ENCODE results near the gene AHCYL2. TPM values are rescaled to one million over a fixed set of nuclear protein-coding genes. Genes with fewer than 3 reads are reported as not detected.
"Not testable (repeated sequence)": the region's sequence is repeated elsewhere in the genome, so short reads cannot be mapped to it uniquely, and the experiment has no call there.

Gene AHCYL2
- total RNA-seq, 2 donors from 2014 or later, result 28.3 to 31.4 TPM

GRCh38 chr7:129470411-129470810 is 245.6 kb downstream of the AHCYL2 start:
- DNase-seq (ENCODE audit: low spot score), result no peak
- Histone ChIP-seq H3K27me3 (replicated peaks; ENCODE audit: insufficient read depth) (no peaks in the 10 kb centered on the region), H3K9me3 (no peaks in the 10 kb centered on the region), H3K4me3 (no peak overlapping the region), H3K36me3 (no peaks in the 10 kb centered on the region), H3K4me1 (ENCODE audit: control insufficient read depth in 1 of 2, low read depth in 2 of 2) (no peaks in the 10 kb centered on the region), H3K27ac (no peak overlapping the region)
- no peak for TF ChIP-seq CTCF (IDR thresholded peaks at IDR 0.05)
- no peak for ATAC-seq (ENCODE audit: insufficient number of reproducible peaks, low FRiP score, low read depth)

GRCh38 chr7:129471402-129471827 is 246.6 kb downstream of the AHCYL2 start:
- DNase-seq (ENCODE audit: low spot score), result no peak
- Histone ChIP-seq H3K4me3 (no peak overlapping the region), H3K27ac (no peak overlapping the region), H3K27me3 (replicated peaks; ENCODE audit: insufficient read depth) (no peaks in the 10 kb centered on the region), H3K9me3 (no peaks in the 10 kb centered on the region), H3K4me1 (ENCODE audit: control insufficient read depth in 1 of 2, low read depth in 2 of 2) (no peaks in the 10 kb centered on the region), H3K36me3 (no peaks in the 10 kb centered on the region)
- no peak for TF ChIP-seq CTCF (IDR thresholded peaks at IDR 0.05)
- ATAC-seq (ENCODE audit: insufficient number of reproducible peaks, low FRiP score, low read depth), result no peak

- H3K4me3 ChIP-seq; DNase-seq (ENCODE audit: low spot score); H3K27ac ChIP-seq; H3K27me3 ChIP-seq (replicated peaks; ENCODE audit: insufficient read depth); H3K9me3 ChIP-seq; ATAC-seq (ENCODE audit: insufficient number of reproducible peaks, low FRiP score, low read depth); H3K36me3 ChIP-seq; H3K4me1 ChIP-seq (ENCODE audit: control insufficient read depth in 1 of 2, low read depth in 2 of 2): not testable (repeated sequence)
Observed at GRCh38 chr7:129475931-129476330, 251.1 kb downstream of the AHCYL2 start.

GRCh38 chr7:129476398-129476797 is 251.6 kb downstream of the AHCYL2 start:
- not testable (repeated sequence) for DNase-seq (ENCODE audit: low spot score); H3K27ac ChIP-seq; H3K36me3 ChIP-seq; H3K4me3 ChIP-seq; H3K9me3 ChIP-seq; H3K4me1 ChIP-seq (ENCODE audit: control insufficient read depth in 1 of 2, low read depth in 2 of 2); ATAC-seq (ENCODE audit: insufficient number of reproducible peaks, low FRiP score, low read depth); H3K27me3 ChIP-seq (replicated peaks; ENCODE audit: insufficient read depth)

Other genes with a start within 250 kb of the AHCYL2 start
- 10 to 100 TPM; 28.6 to 29.5 TPM for gene TNPO3, start 169.9 kb upstream of the AHCYL2 start, total RNA-seq
- gene TSPAN33, start 80.3 kb upstream of the AHCYL2 start, total RNA-seq, result 10 to 100 TPM in 1 of 2 donors, 1 to 10 TPM in 1; 6.3 to 14.1 TPM
- 10 to 100 TPM in 1 of 2 donors, 1 to 10 TPM in 1; 8.7 to 16.4 TPM for gene SMO, start 36.4 kb upstream of the AHCYL2 start, total RNA-seq
- 1 to 10 TPM in 1 of 2 donors, not detected in 1; 1.1 TPM for gene STRIP2, start 209.4 kb downstream of the AHCYL2 start, total RNA-seq

Data from thoracic aorta (tissue), 2 donors.